Gastrocnemius medialis (tissue), 4 donors: Measurements from ENCODE around the gene DPM3. TPM values are rescaled to one million over a fixed set of nuclear protein-coding genes. Genes with fewer than 3 reads are reported as not detected.
A peak's percentile ranks its signal among the peaks of the same experiment; 100 is the strongest.

Source experiments
- ATAC-seq, 2 donors: fragments of 150-250 bp; one replicate each; pipeline ENCODE4 v1.9.1; 2016
- DNase-seq, 2 donors: peaks; one replicate each; pipeline ENCODE4 v3.0.0-alpha.2; 2019
- H3K27ac ChIP-seq, 4 donors: fragments of 200-600 bp; sonication (generic); 1 replicate in 1 of 4; 2 replicates in 3 of 4; pipeline ENCODE4 v1.5.1; 2016 to 2018; ENCODE audit warnings: mild to moderate bottlenecking in 2 of 4, moderate library complexity in 1 of 4
- H3K27me3 ChIP-seq, 3 donors: fragments of 200-600 bp; sonication (generic) in 2 of 3; 1 replicate in 1 of 3; 2 replicates in 2 of 3; pipeline versions ENCODE4 v1.5.1 to v1.6.0; 2016 to 2019; ENCODE audit warnings: mild to moderate bottlenecking in 1 of 3, moderate library complexity in 1 of 3
- H3K36me3 ChIP-seq, 2 donors: fragments of 200-600 bp; sonication (generic) in 1 of 2; one replicate each; pipeline ENCODE4 v1.5.1; 2017 to 2018
- H3K4me1 ChIP-seq, 2 donors: fragments of 200-600 bp; sonication (generic) in 1 of 2; one replicate each; pipeline ENCODE4 v1.5.1; 2016 to 2017; ENCODE audit warnings: mild to moderate bottlenecking in 2 of 2
- H3K4me3 ChIP-seq, 4 donors: fragments of 200-600 bp; sonication (generic) in 3 of 4; 1 replicate in 1 of 4; 2 replicates in 3 of 4; pipeline ENCODE4 v1.5.1; 2016 to 2019; ENCODE audit warnings: mild to moderate bottlenecking in 2 of 4
- H3K9me3 ChIP-seq, 3 donors: fragments of 200-600 bp; sonication (generic) in 2 of 3; 1 replicate in 1 of 3; 2 replicates in 2 of 3; pipeline ENCODE4 v1.5.1; 2016 to 2019
- POLR2A ChIP-seq, 2 donors: fragments of 450-650 bp; IDR thresholded peaks; one replicate each; pipeline ENCODE4 v1.6.1; 2017; ENCODE audit warnings: antibody characterized with exemption in 2 of 2, mild to moderate bottlenecking in 2 of 2, moderate library complexity in 2 of 2
- in situ Hi-C, 4 donors: fragments of 200-750 bp; cut with MboI; loops; one replicate each; pipeline versions ENCODE4 v1.15.0 to v1.8.0; 2017; ENCODE audit warnings: low sequenced_read_pairs in 4 of 4
- intact Hi-C: fragments of 100-400 bp; cut with DNase I; formaldehyde crosslinking; loops from one replicate; pipeline ENCODE4 v1.15.1; 2023; ENCODE audit warnings: low total_unique reads
- total RNA-seq, 4 donors: library from RNA; depleted of rRNA; stranded (reverse); fragments of >200 nt; gene quantifications; one replicate each; pipeline versions ENCODE4 v1.1.0 to v1.2.3, GENCODE V29; 2016
- TF ChIP-seq, protein P1 (sequence below), 5 experiments: fragments of 450-650 bp in 3 of 5; fragments of 200-600 bp in 2 of 5; sonication (generic) in 2 of 5; IDR thresholded peaks in 4 of 5; conservative IDR thresholded peaks in 1 of 5; 1 replicate in 4 of 5; 2 replicates in 1 of 5; pipeline ENCODE4 v1.5.1; 2016 to 2019; ENCODE audit warnings: antibody characterized with exemption in 5 of 5, mild to moderate bottlenecking in 3 of 5, moderate library complexity in 3 of 5

DPM3 gene
- total RNA-seq, 4 donors from 2014 or later: 7.3 to 69.5 (median 57.9) TPM

- Histone ChIP-seq H3K4me1 (peaks cover 7 to 13% of the 10 kb centered on the region in 2 donors), H3K27ac (peak overlapping the region in 2 of 4 donors; percentile 39 to 46), H3K27me3 (no peaks in the 10 kb centered on the region), H3K36me3 (no peaks in the 10 kb centered on the region), H3K4me3 (peak overlapping the region in 1 of 4 donors; percentile 6), H3K9me3 (no peaks in the 10 kb centered on the region)
- in situ Hi-C loops: no loop called here
- peak; percentile 39 to 53 for ATAC-seq
- peak in 1 of 2 donors; percentile 21 for DNase-seq
- TF ChIP-seq POLR2A (IDR thresholded peaks at IDR 0.05): no peak
- TF ChIP-seq, protein P1, sequence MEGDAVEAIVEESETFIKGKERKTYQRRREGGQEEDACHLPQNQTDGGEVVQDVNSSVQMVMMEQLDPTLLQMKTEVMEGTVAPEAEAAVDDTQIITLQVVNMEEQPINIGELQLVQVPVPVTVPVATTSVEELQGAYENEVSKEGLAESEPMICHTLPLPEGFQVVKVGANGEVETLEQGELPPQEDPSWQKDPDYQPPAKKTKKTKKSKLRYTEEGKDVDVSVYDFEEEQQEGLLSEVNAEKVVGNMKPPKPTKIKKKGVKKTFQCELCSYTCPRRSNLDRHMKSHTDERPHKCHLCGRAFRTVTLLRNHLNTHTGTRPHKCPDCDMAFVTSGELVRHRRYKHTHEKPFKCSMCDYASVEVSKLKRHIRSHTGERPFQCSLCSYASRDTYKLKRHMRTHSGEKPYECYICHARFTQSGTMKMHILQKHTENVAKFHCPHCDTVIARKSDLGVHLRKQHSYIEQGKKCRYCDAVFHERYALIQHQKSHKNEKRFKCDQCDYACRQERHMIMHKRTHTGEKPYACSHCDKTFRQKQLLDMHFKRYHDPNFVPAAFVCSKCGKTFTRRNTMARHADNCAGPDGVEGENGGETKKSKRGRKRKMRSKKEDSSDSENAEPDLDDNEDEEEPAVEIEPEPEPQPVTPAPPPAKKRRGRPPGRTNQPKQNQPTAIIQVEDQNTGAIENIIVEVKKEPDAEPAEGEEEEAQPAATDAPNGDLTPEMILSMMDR (IDR thresholded peaks at IDR 0.05 in 4 of 5, conservative IDR thresholded peaks at IDR 0.05 in 1 of 5): no peak
- intact Hi-C loops: no loop called here
Observed at GRCh38 chr1:155105604-155106011, 34.7 kb downstream of the DPM3 start.

DNA sequence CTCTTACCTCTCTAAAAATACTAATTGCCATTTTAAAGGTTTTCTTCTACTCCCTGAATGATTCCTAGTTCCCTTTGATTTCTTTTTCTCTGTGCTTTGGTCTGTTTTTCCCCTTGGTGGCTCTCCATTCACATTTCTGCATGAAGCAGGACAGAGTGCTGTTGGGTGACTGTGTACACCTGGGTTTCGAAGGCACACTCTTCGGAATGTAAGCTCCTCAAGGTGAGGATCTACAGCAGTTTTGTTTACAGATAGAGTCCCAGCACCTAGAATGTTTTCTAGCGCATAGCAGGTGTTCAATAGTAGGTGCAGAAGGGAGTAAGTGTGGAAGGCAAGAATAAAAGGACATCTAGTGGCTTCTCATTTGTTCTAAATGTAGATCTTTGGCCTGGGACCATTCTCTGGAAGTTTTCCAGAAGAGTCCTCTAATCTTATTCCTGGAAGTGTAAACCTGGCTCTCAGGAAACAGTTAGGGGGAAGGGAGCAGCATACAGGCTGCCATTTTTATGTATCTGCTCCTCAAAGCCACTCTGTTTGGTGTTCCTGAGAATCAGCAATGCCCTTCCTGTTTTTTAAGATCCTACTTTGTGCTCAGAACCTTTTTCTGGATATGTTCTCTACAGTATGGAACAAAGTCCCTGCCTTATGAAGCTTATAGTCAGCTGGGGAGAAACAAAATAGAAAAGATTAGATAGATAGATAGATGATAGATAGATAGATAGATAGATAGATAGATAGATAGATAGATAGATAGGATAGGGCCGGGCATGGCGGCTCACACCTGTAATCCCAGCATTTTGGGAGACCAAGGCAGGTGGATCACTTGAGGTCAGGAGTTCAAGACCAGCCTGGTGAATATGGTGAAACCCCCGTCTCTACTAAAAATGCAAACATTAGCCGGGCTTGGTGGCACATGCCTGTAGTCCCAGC lies 35.5 kb downstream of the DPM3 start:
- no peak for DNase-seq
- intact Hi-C loops: no loop called here
- H3K27me3 ChIP-seq: no peaks in the 10 kb centered on the region
- no peaks in the 10 kb centered on the region for H3K36me3 ChIP-seq
- ATAC-seq: peak in 1 of 2 donors; percentile 35
- in situ Hi-C loops: no loop called here
- peak overlapping the region in 1 of 4 donors; percentile 6 for H3K4me3 ChIP-seq
- TF ChIP-seq POLR2A (IDR thresholded peaks at IDR 0.05): no peak
- TF ChIP-seq, protein P1 (IDR thresholded peaks at IDR 0.05 in 4 of 5, conservative IDR thresholded peaks at IDR 0.05 in 1 of 5): no peak
- H3K4me1 ChIP-seq: peaks cover 7 to 13% of the 10 kb centered on the region in 2 donors
- H3K27ac ChIP-seq: peak overlapping the region in 3 of 4 donors; percentile 3 to 48 (median 39)
- H3K9me3 ChIP-seq: no peaks in the 10 kb centered on the region

DNA sequence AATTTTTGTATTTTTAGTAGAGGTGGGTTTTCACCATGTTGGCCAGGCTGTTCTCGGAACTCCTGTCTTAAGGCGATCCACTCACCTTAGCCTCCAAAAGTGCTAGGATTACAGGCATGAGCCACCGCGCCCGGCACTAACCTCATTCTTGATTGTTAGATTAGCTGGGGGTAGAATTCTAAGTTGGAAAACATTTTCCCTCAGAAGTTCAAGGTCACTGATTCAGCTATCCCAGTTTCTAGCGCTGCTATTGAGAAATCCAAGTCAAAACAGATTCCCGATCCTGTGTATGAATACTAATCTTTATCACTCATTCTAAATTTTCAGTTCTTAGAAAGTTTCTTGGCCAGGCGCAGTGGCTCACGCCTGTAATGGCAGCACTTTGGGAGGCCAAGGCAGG lies 37.0 kb downstream of the DPM3 start:
- DNase-seq (no peak), ATAC-seq (no peak)
- H3K36me3 ChIP-seq: no peaks in the 10 kb centered on the region
- TF ChIP-seq POLR2A (IDR thresholded peaks at IDR 0.05): no peak
- TF ChIP-seq, protein P1 (IDR thresholded peaks at IDR 0.05 in 4 of 5, conservative IDR thresholded peaks at IDR 0.05 in 1 of 5): no peak
- in situ Hi-C loops (no loop called here), intact Hi-C loops (no loop called here)
- no peak overlapping the region for H3K4me3 ChIP-seq
- no peaks in the 10 kb centered on the region for H3K9me3 ChIP-seq
- peaks cover 7 to 13% of the 10 kb centered on the region in 2 donors for H3K4me1 ChIP-seq
- no peak overlapping the region for H3K27ac ChIP-seq
- H3K27me3 ChIP-seq: no peaks in the 10 kb centered on the region

GRCh38 chr1:155099331-155099730 lies 41.0 kb downstream of the DPM3 start:
- in situ Hi-C loops (no loop called here), intact Hi-C loops (no loop called here)
- Histone ChIP-seq H3K4me3 (no peak overlapping the region), H3K27ac (no peak overlapping the region), H3K9me3 (no peaks in the 10 kb centered on the region), H3K27me3 (no peaks in the 10 kb centered on the region), H3K4me1 (peaks cover 0 to 4% of the 10 kb centered on the region in 2 donors), H3K36me3 (no peaks in the 10 kb centered on the region)
- DNase-seq (no peak), ATAC-seq (no peak)
- no peak for TF ChIP-seq POLR2A (IDR thresholded peaks at IDR 0.05)
- TF ChIP-seq, protein P1 (IDR thresholded peaks at IDR 0.05 in 4 of 5, conservative IDR thresholded peaks at IDR 0.05 in 1 of 5): no peak
